AG10803 (cell line): Measurements from ENCODE around the gene AXL.
"Not testable (repeated sequence)": the region's sequence is repeated elsewhere in the genome, so short reads cannot be mapped to it uniquely, and the experiment has no call there.

Experiments used
- DNase-seq: peaks from one replicate; pipeline ENCODE4 v3.0.0; 2010; ENCODE audit warnings: low read depth
- H3K4me3 ChIP-seq: 2 replicates; pipeline ENCODE4 v1.5.1; 2011; ENCODE audit warnings: mild to moderate bottlenecking, low read length, control low read depth
- CTCF ChIP-seq: conservative IDR thresholded peaks from 2 replicates; pipeline ENCODE4 v1.5.1; 2011; ENCODE audit warnings: mild to moderate bottlenecking, low read length, control low read depth, inconsistent platforms

The AXL gene

DNA sequence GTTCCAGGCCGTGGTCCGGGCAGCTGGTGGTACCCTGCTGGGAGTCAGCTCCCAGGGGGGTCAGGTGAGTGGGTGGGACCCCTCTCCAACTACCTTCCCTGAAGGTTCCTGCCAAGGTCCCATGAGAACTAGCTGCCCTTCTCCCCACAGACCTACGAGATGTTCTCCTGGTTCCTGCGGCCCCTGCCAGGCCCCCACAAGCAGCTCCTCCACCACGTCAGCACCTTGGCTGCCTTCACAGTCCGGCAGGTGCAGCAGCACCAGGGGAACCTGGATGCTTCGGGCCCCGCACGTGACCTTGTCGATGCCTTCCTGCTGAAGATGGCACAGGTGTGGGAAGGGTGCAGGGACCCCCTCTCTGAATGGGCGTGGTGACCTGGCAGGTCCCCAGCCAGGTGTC is 20.5 kb upstream of the AXL start:
- no peak for TF ChIP-seq CTCF
- no peak overlapping the region for H3K4me3 ChIP-seq
- DNase-seq, result no peak

- no peak overlapping the region for H3K4me3 ChIP-seq
- TF ChIP-seq CTCF, result no peak
- no peak for DNase-seq
Measured at GRCh38 chr19:41203371-41203770, 15.7 kb upstream of the AXL start.

GRCh38 chr19:41204338-41204737 is 14.7 kb upstream of the AXL start:
- H3K4me3 ChIP-seq, result not testable (repeated sequence)
- TF ChIP-seq CTCF, result peak; percentile 99
- DNase-seq, result peak; percentile 84

DNA sequence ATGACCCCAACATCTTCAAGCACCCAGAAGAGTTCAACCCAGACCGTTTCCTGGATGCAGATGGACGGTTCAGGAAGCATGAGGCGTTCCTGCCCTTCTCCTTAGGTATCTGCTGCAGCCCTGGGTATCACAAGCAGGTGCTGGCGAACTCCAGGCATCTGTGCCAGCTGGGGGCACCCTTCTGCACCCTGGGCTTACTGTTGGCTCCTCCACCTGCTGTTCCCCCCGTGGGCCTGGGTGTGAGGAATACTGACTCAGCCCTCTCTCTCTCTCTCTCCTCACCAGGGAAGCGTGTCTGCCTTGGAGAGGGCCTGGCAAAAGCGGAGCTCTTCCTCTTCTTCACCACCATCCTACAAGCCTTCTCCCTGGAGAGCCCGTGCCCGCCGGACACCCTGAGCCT is 13.0 kb upstream of the AXL start:
- no peak for TF ChIP-seq CTCF
- no peak overlapping the region for H3K4me3 ChIP-seq
- DNase-seq, result no peak

DNA sequence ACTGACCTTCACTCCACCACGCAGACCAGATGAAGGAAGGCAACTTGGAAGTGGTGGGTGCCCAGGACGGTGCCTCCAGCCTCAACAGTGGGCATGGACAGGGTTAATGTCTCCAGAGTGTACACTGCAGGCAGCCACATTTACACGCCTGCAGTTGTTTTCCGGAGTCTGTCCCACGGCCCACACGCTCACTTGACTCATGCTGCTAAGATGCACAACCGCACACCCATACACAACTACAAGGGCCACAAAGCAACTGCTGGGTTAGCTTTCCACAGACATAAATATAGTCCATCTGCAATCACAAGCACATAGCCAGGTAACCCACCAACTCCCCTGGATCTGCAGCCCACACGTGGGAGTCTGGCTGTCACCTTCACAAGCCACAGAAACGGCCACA is 12.6 kb upstream of the AXL start:
- H3K4me3 ChIP-seq, result no peak overlapping the region
- no peak for TF ChIP-seq CTCF
- no peak for DNase-seq

DNA sequence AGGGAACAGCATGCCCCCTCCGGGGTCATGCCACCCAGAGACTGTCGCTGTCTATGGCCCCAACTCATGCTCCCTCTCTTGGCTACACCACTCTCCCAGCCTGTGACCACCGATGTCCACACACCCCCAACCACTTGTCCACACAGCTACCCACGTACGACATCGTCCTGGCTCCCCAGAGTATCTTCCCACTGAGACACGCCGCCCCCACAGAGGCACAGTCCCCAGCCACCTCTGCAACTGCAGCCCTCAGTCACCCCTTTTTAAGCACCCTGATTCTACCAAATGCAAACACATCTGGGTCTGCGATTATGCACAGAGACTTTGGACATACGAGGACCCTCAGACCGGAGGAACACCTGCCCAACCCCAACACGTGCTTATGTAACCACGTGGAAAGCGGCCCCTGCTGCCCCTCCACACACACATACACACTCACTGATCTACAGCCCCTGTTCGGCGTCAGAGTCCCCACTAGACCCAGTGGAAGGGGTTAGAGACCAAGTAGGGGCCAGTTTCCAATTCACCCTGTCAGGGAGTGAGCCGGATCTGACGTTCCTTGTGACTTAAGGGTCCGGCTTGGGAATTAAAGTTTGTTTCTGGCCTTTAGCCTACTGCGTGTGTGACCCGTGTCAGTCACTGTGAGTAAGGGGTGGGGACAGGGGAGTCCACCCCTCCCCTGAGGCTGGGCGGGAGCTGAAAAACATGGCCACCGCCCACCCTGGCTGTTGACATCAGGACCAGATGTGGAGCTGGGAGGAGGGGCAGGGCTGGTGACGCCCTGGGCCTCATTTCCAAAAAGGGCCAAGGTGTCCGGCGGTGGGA is 11.9 kb upstream of the AXL start:
- TF ChIP-seq CTCF, result no peak
- H3K4me3 ChIP-seq, result no peak overlapping the region
- DNase-seq, result peak; percentile 63

GRCh38 chr19:41214161-41214560 is 4.9 kb upstream of the AXL start:
- no peak for TF ChIP-seq CTCF
- DNase-seq, result no peak
- no peak overlapping the region for H3K4me3 ChIP-seq
